Measurements from ENCODE around the gene ZNF320. TPM values are rescaled to one million over a fixed set of nuclear protein-coding genes. Genes with fewer than 3 reads are reported as not detected.
"Not testable (repeated sequence)": the region's sequence is repeated elsewhere in the genome, so short reads cannot be mapped to it uniquely, and the experiment has no call there.

Gene ZNF320
- total RNA-seq, 2 experiments from 2014 or later, result 4.0 to 4.1 TPM

DNA sequence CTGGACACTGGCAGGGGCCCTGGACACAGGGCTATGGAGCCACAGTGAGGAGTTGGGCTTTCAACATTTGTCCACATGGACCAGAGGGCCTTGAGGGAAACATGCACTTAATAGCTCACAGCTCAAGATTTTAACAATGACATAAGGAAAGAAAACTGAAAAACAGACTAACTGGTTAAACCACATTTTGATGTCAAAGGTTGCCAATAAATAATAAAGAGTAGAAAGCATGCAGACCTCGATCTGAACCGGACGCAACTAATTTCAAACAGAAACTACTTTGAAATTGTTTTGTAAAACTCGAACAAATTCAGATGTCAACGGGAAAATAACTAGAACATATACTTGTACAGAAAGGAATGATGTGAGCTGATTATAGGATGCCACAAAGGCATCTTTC is 41.3 kb upstream of the ZNF320 start:
- peaks cover 17% of the 10 kb centered on the region for H3K4me1 Mint-ChIP-seq
- DNase-seq, result no peak
- H3K4me3 Mint-ChIP-seq, result no peak overlapping the region
- peaks cover 35% of the 10 kb centered on the region for H3K9me3 Mint-ChIP-seq
- H3K36me3 Mint-ChIP-seq (ENCODE audit: low read depth), result peaks cover 53% of the 10 kb centered on the region
- H3K27ac Mint-ChIP-seq, result peak overlapping the region; percentile 31
- ChIA-PET CTCF (no interaction called here), POLR2A (interaction anchor here (0.7 kb wide), 1 partner anchor 128 kb away, joined by 3 read pairs; no protein-coding TSS in a partner anchor)
- no peaks in the 10 kb centered on the region for H3K27me3 Mint-ChIP-seq

DNA sequence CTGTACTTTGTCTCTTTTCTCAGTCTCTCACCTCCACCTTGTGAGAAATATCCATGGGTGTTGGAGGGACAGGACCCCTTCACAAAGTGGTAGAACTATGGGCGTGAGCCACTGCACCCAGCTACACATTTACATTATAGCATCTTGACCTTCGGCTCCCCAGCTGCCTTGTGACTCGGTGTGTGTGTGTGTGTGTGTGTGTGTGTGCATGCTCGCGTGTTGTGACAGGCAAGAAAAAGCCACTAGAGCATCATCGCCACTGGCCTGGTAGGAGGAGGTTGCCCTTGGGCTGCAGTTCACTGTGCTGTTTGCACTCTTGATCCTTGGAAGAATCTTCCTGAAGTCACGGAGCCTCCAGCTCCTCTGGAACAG is 39.5 kb upstream of the ZNF320 start:
- H3K27ac Mint-ChIP-seq, result no peak overlapping the region
- ChIA-PET POLR2A (no interaction called here), CTCF (no interaction called here)
- H3K9me3 Mint-ChIP-seq, result peaks cover 47% of the 10 kb centered on the region
- no peak overlapping the region for H3K4me3 Mint-ChIP-seq
- DNase-seq, result no peak
- no peaks in the 10 kb centered on the region for H3K27me3 Mint-ChIP-seq
- peaks cover 64% of the 10 kb centered on the region for H3K36me3 Mint-ChIP-seq (ENCODE audit: low read depth)
- peaks cover 17% of the 10 kb centered on the region for H3K4me1 Mint-ChIP-seq

GRCh38 chr19:52936151-52936953 is 38.9 kb upstream of the ZNF320 start:
- Mint-ChIP-seq H3K36me3 (ENCODE audit: low read depth) (peaks cover 63% of the 10 kb centered on the region), H3K4me3 (no peak overlapping the region), H3K27ac (no peak overlapping the region), H3K4me1 (peaks cover 12% of the 10 kb centered on the region), H3K27me3 (no peaks in the 10 kb centered on the region), H3K9me3 (peaks cover 48% of the 10 kb centered on the region)
- POLR2A ChIA-PET, result no interaction called here
- CTCF ChIA-PET, result no interaction called here
- no peak for DNase-seq

GRCh38 chr19:52935434-52935833 is 38.0 kb upstream of the ZNF320 start:
- peaks cover 8% of the 10 kb centered on the region for H3K4me1 Mint-ChIP-seq
- H3K4me3 Mint-ChIP-seq, result no peak overlapping the region
- ChIA-PET CTCF (no interaction called here), POLR2A (no interaction called here)
- no peak for DNase-seq
- H3K27ac Mint-ChIP-seq, result no peak overlapping the region
- peaks cover 62% of the 10 kb centered on the region for H3K36me3 Mint-ChIP-seq (ENCODE audit: low read depth)
- H3K9me3 Mint-ChIP-seq, result peaks cover 43% of the 10 kb centered on the region
- no peaks in the 10 kb centered on the region for H3K27me3 Mint-ChIP-seq

DNA sequence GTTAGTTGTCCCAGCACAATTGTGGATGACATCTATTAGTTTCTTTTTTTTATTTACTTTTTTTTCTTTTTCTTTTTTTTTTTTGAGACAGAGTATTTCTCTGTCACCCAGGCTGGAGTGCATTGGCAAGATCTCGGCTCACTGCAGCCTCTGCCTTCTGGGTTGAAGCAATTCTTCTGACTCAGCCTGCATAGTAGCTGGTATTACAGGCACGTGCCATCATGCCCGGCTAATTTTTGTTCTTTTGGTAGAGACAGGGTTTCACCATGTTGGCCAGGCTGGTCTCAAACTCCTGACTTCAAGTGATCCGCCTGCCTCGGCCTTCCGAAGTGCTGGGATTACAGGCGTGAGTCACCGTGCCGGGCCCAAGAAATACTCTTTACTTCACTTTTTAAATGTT is 27.2 kb upstream of the ZNF320 start:
- H3K27me3 Mint-ChIP-seq, CTCF ChIA-PET, H3K27ac Mint-ChIP-seq, DNase-seq, POLR2A ChIA-PET, H3K4me3 Mint-ChIP-seq: not testable (repeated sequence)
- peaks cover 27% of the 10 kb centered on the region for H3K9me3 Mint-ChIP-seq
- H3K36me3 Mint-ChIP-seq (ENCODE audit: low read depth), result peaks cover 56% of the 10 kb centered on the region
- peaks cover 31% of the 10 kb centered on the region for H3K4me1 Mint-ChIP-seq

GRCh38 chr19:52923778-52924593 is 26.6 kb upstream of the ZNF320 start:
- peaks cover 31% of the 10 kb centered on the region for H3K4me1 Mint-ChIP-seq
- ChIA-PET POLR2A (no interaction called here), CTCF (no interaction called here)
- DNase-seq, result no peak
- H3K36me3 Mint-ChIP-seq (ENCODE audit: low read depth), result peaks cover 49% of the 10 kb centered on the region
- peaks cover 23% of the 10 kb centered on the region for H3K9me3 Mint-ChIP-seq
- H3K4me3 Mint-ChIP-seq, result peak overlapping the region; percentile 91
- peak overlapping the region; percentile 91 for H3K27ac Mint-ChIP-seq
- no peaks in the 10 kb centered on the region for H3K27me3 Mint-ChIP-seq

DNA sequence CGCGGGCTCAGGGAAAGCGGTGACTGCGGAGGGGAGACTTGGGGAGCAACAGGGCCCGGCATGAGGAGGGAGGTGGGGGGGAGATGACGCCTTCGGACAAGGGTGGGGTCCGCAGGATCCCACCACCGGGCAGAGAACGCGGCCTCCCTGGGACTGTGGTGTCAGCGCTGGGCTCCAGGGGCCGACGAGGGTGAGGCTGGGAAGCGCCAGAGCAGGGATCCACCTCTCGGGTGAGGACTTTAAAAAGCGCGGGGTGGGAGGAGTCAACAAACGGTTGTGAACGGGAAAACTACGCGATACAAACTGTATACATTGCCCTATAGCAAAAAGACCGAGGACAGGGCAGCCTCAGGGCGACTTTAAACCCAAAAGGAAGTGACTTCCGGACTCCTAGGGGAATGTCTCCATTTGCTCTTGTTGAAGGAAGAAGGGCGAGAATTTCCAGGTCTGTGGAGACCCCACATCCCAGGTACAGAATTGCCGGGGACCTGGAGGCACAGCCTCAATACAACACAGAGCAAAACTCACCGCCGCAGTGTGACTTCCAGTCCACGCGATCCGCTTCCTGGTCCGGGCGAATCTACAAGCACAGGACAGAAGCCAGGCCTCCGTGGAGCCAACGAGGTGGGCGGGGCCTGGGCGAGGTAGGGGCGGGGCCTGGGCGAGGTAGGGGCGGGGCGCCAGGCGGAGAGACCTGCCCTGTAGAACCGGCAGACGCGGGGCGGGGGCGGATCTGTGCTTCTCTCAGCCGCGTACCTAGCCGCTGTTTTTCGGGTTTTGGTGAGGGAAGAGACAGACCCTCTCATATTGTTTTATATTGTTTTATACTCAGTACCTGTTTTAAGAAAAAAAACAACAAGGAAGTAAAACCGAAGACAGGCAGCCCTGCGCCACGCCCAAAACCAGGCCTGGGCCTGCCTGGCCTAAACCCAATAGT is 25.7 kb upstream of the ZNF320 start, which contains the start of gene ZNF888:
TSS of gene ZNF888 (minus strand) at position 588 of the 937 bp plus-strand sequence. CDS start 5,555 bp downstream, outside the sequence.
- peak within 1 kb of the TSS; percentile 91 for H3K4me3 Mint-ChIP-seq
- peaks cover 31% of the 10 kb centered on the region for H3K4me1 Mint-ChIP-seq
- peaks cover 41% of the 10 kb centered on the region for H3K36me3 Mint-ChIP-seq (ENCODE audit: low read depth)
- H3K27me3 Mint-ChIP-seq, result no peaks in the 10 kb centered on the region
- POLR2A ChIA-PET, result no interaction called here
- peak; percentile 91 for DNase-seq
- CTCF ChIA-PET, result no interaction called here
- peaks cover 17% of the 10 kb centered on the region for H3K9me3 Mint-ChIP-seq
- H3K27ac Mint-ChIP-seq, result peak within 1 kb of the TSS; percentile 91

- peaks cover 14% of the 10 kb centered on the region for H3K4me1 Mint-ChIP-seq
- H3K4me3 Mint-ChIP-seq, result no peak overlapping the region
- peak overlapping the region; percentile 21 for H3K27ac Mint-ChIP-seq
- no peaks in the 10 kb centered on the region for H3K27me3 Mint-ChIP-seq
- CTCF ChIA-PET, result no interaction called here
- peaks cover 11% of the 10 kb centered on the region for H3K9me3 Mint-ChIP-seq
- peaks cover 65% of the 10 kb centered on the region for H3K36me3 Mint-ChIP-seq (ENCODE audit: low read depth)
- no peak for DNase-seq
- POLR2A ChIA-PET, result no interaction called here
Observed at GRCh38 chr19:52917531-52917930, 20.1 kb upstream of the ZNF320 start.

- no peak overlapping the region for H3K27ac Mint-ChIP-seq
- CTCF ChIA-PET, result no interaction called here
Observed at GRCh38 chr19:52910648-52911047, 13.2 kb upstream of the ZNF320 start.

GRCh38 chr19:52904052-52904780 is 6.8 kb upstream of the ZNF320 start:
- H3K4me1 Mint-ChIP-seq, CTCF ChIA-PET, H3K27ac Mint-ChIP-seq, H3K4me3 Mint-ChIP-seq, DNase-seq, POLR2A ChIA-PET, H3K27me3 Mint-ChIP-seq: not testable (repeated sequence)
- H3K9me3 Mint-ChIP-seq, result peaks cover 52% of the 10 kb centered on the region
- peaks cover 41% of the 10 kb centered on the region for H3K36me3 Mint-ChIP-seq (ENCODE audit: low read depth)

More at GRCh38 chr19:52910648-52911047, 13.2 kb upstream of the ZNF320 start:
- DNase-seq, result no peak
- Mint-ChIP-seq H3K36me3 (ENCODE audit: low read depth) (peaks cover 74% of the 10 kb centered on the region), H3K9me3 (peaks cover 43% of the 10 kb centered on the region), H3K4me3 (no peak overlapping the region), H3K4me1 (no peaks in the 10 kb centered on the region), H3K27me3 (no peaks in the 10 kb centered on the region)
- POLR2A ChIA-PET, result no interaction called here

GRCh38 chr19:52901842-52902241 is 4.4 kb upstream of the ZNF320 start:
- H3K9me3 Mint-ChIP-seq, result peaks cover 43% of the 10 kb centered on the region
- H3K27ac Mint-ChIP-seq, result no peak overlapping the region
- H3K4me1 Mint-ChIP-seq, result peaks cover 8% of the 10 kb centered on the region
- no peaks in the 10 kb centered on the region for H3K27me3 Mint-ChIP-seq
- DNase-seq, result no peak
- ChIA-PET CTCF (no interaction called here), POLR2A (no interaction called here)
- H3K4me3 Mint-ChIP-seq, result no peak overlapping the region
- H3K36me3 Mint-ChIP-seq (ENCODE audit: low read depth), result peaks cover 42% of the 10 kb centered on the region

DNA sequence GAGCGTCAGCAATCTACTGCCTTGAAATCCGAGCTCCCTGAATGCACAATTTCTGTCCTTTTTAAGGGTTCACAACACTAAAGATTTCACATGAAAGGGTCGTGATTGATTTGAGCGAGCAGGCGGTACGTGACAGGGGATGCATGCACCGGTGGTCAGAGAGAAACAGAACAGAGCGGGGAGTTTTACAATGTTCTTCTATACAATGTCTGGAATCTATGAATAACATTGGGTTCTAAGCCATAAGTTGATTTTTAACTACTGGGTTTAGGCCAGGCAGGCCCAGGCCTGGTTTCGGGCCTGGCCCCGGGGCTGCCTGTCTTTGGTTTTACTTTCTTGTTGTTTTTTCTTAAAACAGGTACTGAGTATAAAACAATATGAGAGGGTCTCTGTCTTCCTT is 1.2 kb upstream of the ZNF320 start:
- CTCF ChIA-PET, H3K27me3 Mint-ChIP-seq, H3K27ac Mint-ChIP-seq, POLR2A ChIA-PET, DNase-seq: not testable (repeated sequence)
- Mint-ChIP-seq H3K4me3 (peak overlapping the region; percentile 1), H3K4me1 (peaks cover 12% of the 10 kb centered on the region), H3K9me3 (peaks cover 32% of the 10 kb centered on the region), H3K36me3 (ENCODE audit: low read depth) (peaks cover 40% of the 10 kb centered on the region)
